Panc1 (cell line): ENCODE data around the gene P4HTM. TPM values are rescaled to one million over a fixed set of nuclear protein-coding genes. Genes with fewer than 3 reads are reported as not detected.

Source experiments
- ATAC-seq: fragments of 200-7000 bp; cut with Tn5 transposase; 2 replicates; pipeline ENCODE4 v1.9.1; 2020; ENCODE audit warnings: mild to moderate bottlenecking, moderate library complexity
- BruUV-seq: library from RNA; stranded (reverse); fragments of 400-500 nt; replicated peaks from 2 replicates; lab custom pipeline; 2021; lab: Mats Ljungman, UMichigan
- CTCF ChIA-PET: fragments of 300-600 bp; sonication (Branson Sonifier 250); formaldehyde crosslinking; loops from one replicate; lab custom pipeline; 2022; ENCODE audit warnings: antibody characterized with exemption; lab: Charles Lee
- POLR2A ChIA-PET: fragments of 300-600 bp; sonication (Branson Sonifier 250); formaldehyde crosslinking; loops from one replicate; lab custom pipeline; 2022; ENCODE audit warnings: antibody characterized with exemption; lab: Charles Lee
- DNase-seq: peaks from one replicate; pipeline ENCODE4 v3.0.0-alpha.2; 2010; ENCODE audit warnings: low read depth, low spot score
- H3K27ac ChIP-seq: 2 replicates; pipeline ENCODE4 v1.5.1; 2011; ENCODE audit warnings: mild to moderate bottlenecking, low read length, inconsistent platforms
- H3K27me3 ChIP-seq: fragments of 200-500 bp; sonication (Bioruptor generic); 2 replicates; pipeline ENCODE4 v1.6.0; 2014; ENCODE audit warnings: low read length, inconsistent platforms; ENCODE audit not compliant: control insufficient read depth, insufficient read depth
- H3K36me3 ChIP-seq: fragments of 200-500 bp; sonication (Bioruptor generic); 2 replicates; pipeline ENCODE4 v1.5.1; 2014; ENCODE audit warnings: inconsistent platforms, mild to moderate bottlenecking, low read length, moderate library complexity; ENCODE audit not compliant: control insufficient read depth, insufficient read depth
- H3K4me1 ChIP-seq: 2 replicates; pipeline ENCODE4 v1.5.1; 2011; ENCODE audit warnings: inconsistent platforms, mild to moderate bottlenecking, low read length, moderate library complexity; ENCODE audit not compliant: control insufficient read depth, insufficient read depth
- H3K4me3 ChIP-seq, 2 experiments: 2 replicates each; pipeline ENCODE4 v1.5.1; 2011 to 2012; ENCODE audit warnings: low read depth in 2 of 2, low read length in 2 of 2, mild to moderate bottlenecking in 2 of 2, inconsistent platforms in 1 of 2, moderate library complexity in 1 of 2
- H3K9me3 ChIP-seq: fragments of 200-500 bp; sonication (Bioruptor generic); 2 replicates; pipeline ENCODE4 v1.5.1; 2014; ENCODE audit warnings: low read depth, mild to moderate bottlenecking, inconsistent platforms, low read length, moderate library complexity; ENCODE audit not compliant: control insufficient read depth, insufficient read depth
- CTCF ChIP-seq: fragments of 450-650 bp; IDR thresholded peaks from 2 replicates; pipeline ENCODE4 v1.5.1; 2017; ENCODE audit warnings: mild to moderate bottlenecking
- POLR2AphosphoS5 ChIP-seq: IDR thresholded peaks from 2 replicates; pipeline ENCODE4 v1.6.1; 2012; ENCODE audit warnings: mild to moderate bottlenecking, low read depth, low read length, moderate library complexity
- REST ChIP-seq, 2 experiments: IDR thresholded peaks; 2 replicates each; pipeline ENCODE4 v1.6.1; 2011 to 2012; ENCODE audit warnings: low read depth in 2 of 2, control low read depth in 1 of 2, low read length in 1 of 2, mild to moderate bottlenecking in 1 of 2, moderate library complexity in 1 of 2; ENCODE audit not compliant: insufficient read depth in 1 of 2
- SIN3A ChIP-seq: IDR thresholded peaks from 2 replicates; pipeline ENCODE4 v1.6.1; 2012; ENCODE audit warnings: low read depth, mild to moderate bottlenecking, low read length, moderate library complexity, borderline replicate concordance; ENCODE audit not compliant: insufficient read depth
- TCF7L2 ChIP-seq: IDR thresholded peaks from 2 replicates; pipeline ENCODE4 v1.6.1; 2011; ENCODE audit warnings: mild to moderate bottlenecking, low read depth, low read length, inconsistent platforms
- in situ Hi-C: cut with HindIII; loops from 2 replicates; pipeline ENCODE4 v1.10.0; 2016; ENCODE audit warnings: low sequenced_read_pairs, low pct_unique_long_range_greater_than_20kb
- intact Hi-C: fragments of 100-400 bp; cut with micrococcal nuclease; formaldehyde crosslinking; loops from one replicate; pipeline ENCODE4 v1.10.0; 2022; ENCODE audit not compliant: unreplicated experiment
- total RNA-seq: library from RNA; stranded (reverse); gene quantifications from one replicate; pipeline ENCODE4 v1.2.1, GENCODE V29; 2021; ENCODE audit not compliant: unreplicated experiment

Gene P4HTM
- total RNA-seq, 1 experiment from 2014 or later = 28.3 TPM

GRCh38 chr3:49006408-49007067, 16.5 kb downstream of the P4HTM start:
- intact Hi-C loops = no loop called here
- no peak for DNase-seq
- ATAC-seq = peak; percentile 14; the same call in 1 of the 2 replicates
- peaks cover 13% of the 10 kb centered on the region for H3K4me1 ChIP-seq
- in situ Hi-C loops = no loop called here
- no peaks in the 10 kb centered on the region for H3K9me3 ChIP-seq
- peak overlapping the region; percentile 93 for H3K27ac ChIP-seq
- no TSS peak for BruUV-seq
- peak overlapping the region; percentile 82 to 85 for H3K4me3 ChIP-seq
- no peak for TF ChIP-seq SIN3A
- TF ChIP-seq REST (IDR thresholded peaks at IDR 0.05; ENCODE audit: insufficient read depth in 1 of 2, low read depth in 2 of 2, low read length in 1 of 2) = no peak
- H3K36me3 ChIP-seq = no peaks in the 10 kb centered on the region
- ChIA-PET CTCF (interaction anchor here (0.6 to 2.7 kb wide), 3 partner anchors 9 to 18 kb away, joined by 3 to 19 read pairs (median 5); no protein-coding TSS in a partner anchor), POLR2A (interaction anchor here (0.6 to 1.2 kb wide), 6 partner anchors 10 to 114 kb away, joined by 3 to 9 read pairs (median 4); partner anchors contain the start of genes QRICH1 and USP19)
- no peaks in the 10 kb centered on the region for H3K27me3 ChIP-seq

- BruUV-seq = no TSS peak
- H3K27me3 ChIP-seq = no peaks in the 10 kb centered on the region
- no peaks in the 10 kb centered on the region for H3K36me3 ChIP-seq
- intact Hi-C loops (no loop called here), in situ Hi-C loops (no loop called here)
- peak within 1 kb of the TSS; percentile 82 to 85 for H3K4me3 ChIP-seq
- H3K4me1 ChIP-seq = peaks cover 13% of the 10 kb centered on the region
- H3K9me3 ChIP-seq = no peaks in the 10 kb centered on the region
- POLR2A ChIA-PET = interaction anchor here (0.6 to 1.2 kb wide), 8 partner anchors 9 to 336 kb away, joined by 3 to 9 read pairs (median 4); partner anchors contain the start of genes QRICH1 and USP19
- peak; percentile 93 for ATAC-seq
- TF ChIP-seq REST (IDR thresholded peaks at IDR 0.05; ENCODE audit: insufficient read depth in 1 of 2, low read depth in 2 of 2, low read length in 1 of 2) (0 out of 4 replicates have a peak, but pooled peaks of 1 of the 2 experiments have one; percentile 39), TCF7L2 (no peak), POLR2AphosphoS5 (peak; percentile 85), SIN3A (peak; percentile 65; the same call in 1 of the 2 replicates), CTCF (no peak; the same call in 1 of the 2 replicates)
- peak; percentile 82 for DNase-seq
- H3K27ac ChIP-seq = peak within 1 kb of the TSS; percentile 93
- CTCF ChIA-PET = interaction anchor here (0.6 to 2.7 kb wide), 3 partner anchors 9 to 19 kb away, joined by 3 to 19 read pairs (median 5); no protein-coding TSS in a partner anchor
These were observed 17.2 kb downstream of the P4HTM start, which contains the start of gene WDR6 for GRCh38 chr3:49007068-49007770. Gene WDR6 (plus strand): TSS chr3:49007391. CDS start chr3:49007432, 41 bp downstream.
